CD8-positive, alpha-beta memory T cell (primary cell): Measurements from ENCODE around the gene GAS2. TPM values are rescaled to one million over a fixed set of nuclear protein-coding genes. Genes with fewer than 3 reads are reported as not detected.
A peak's percentile ranks its signal among the peaks of the same experiment; 100 is the strongest.

Experiments
- CTCF ChIA-PET: fragments of 350-600 bp; sonication (Branson Sonifier 250); formaldehyde crosslinking; loops from one replicate; lab custom pipeline; 2021; ENCODE audit warnings: antibody characterized with exemption; lab: Charles Lee
- POLR2A ChIA-PET: fragments of 350-600 bp; sonication (Branson Sonifier 250); formaldehyde crosslinking; loops from one replicate; lab custom pipeline; 2021; ENCODE audit warnings: antibody characterized with exemption; lab: Charles Lee
- DNase-seq, 5 donors: peaks; one replicate each; pipeline versions ENCODE4 v3.0.0 to v3.0.0-alpha.2; 2020 to 2022; ENCODE audit warnings: mixed read lengths in 1 of 5
- H3K27ac ChIP-seq: one replicate; pipeline ENCODE4 v1.7.0; 2013; ENCODE audit warnings: low read depth, mild to moderate bottlenecking, low read length, moderate library complexity
- H3K27me3 ChIP-seq: 2 replicates; pipeline ENCODE4 v1.7.0; 2013; ENCODE audit warnings: low read length, mild to moderate bottlenecking; ENCODE audit not compliant: insufficient read depth, poor library complexity, severe bottlenecking
- H3K36me3 ChIP-seq: 2 replicates; pipeline ENCODE4 v1.7.0; 2013; ENCODE audit warnings: mild to moderate bottlenecking, low read length, moderate library complexity; ENCODE audit not compliant: insufficient read depth
- H3K4me1 ChIP-seq: 2 replicates; pipeline ENCODE4 v1.7.0; 2013; ENCODE audit warnings: mild to moderate bottlenecking, low read length, moderate library complexity; ENCODE audit not compliant: insufficient read depth
- H3K4me3 ChIP-seq: 2 replicates; pipeline ENCODE4 v1.7.0; 2013; ENCODE audit warnings: mild to moderate bottlenecking, low read length
- H3K9me3 ChIP-seq: 2 replicates; pipeline ENCODE4 v1.7.0; 2013; ENCODE audit warnings: mild to moderate bottlenecking, low read length
- H3K27ac Mint-ChIP-seq, 8 donors: one replicate each; pipeline ENCODE4 v1.8.0; 2020 to 2021; ENCODE audit warnings: mixed read lengths in 8 of 8, mild to moderate bottlenecking in 6 of 8, inconsistent platforms in 3 of 8, moderate library complexity in 3 of 8
- H3K27me3 Mint-ChIP-seq, 2 donors: one replicate each; pipeline ENCODE4 v1.8.0; 2020 to 2021; ENCODE audit warnings: mixed read lengths in 2 of 2, mild to moderate bottlenecking in 1 of 2, moderate library complexity in 1 of 2
- H3K36me3 Mint-ChIP-seq, 3 donors: one replicate each; pipeline ENCODE4 v1.8.0; 2020 to 2021; ENCODE audit warnings: mixed read lengths in 3 of 3, inconsistent platforms in 1 of 3, mild to moderate bottlenecking in 1 of 3
- H3K4me1 Mint-ChIP-seq, 3 donors: one replicate each; pipeline ENCODE4 v1.8.0; 2020 to 2021; ENCODE audit warnings: mixed read lengths in 3 of 3, inconsistent platforms in 1 of 3, mild to moderate bottlenecking in 1 of 3
- H3K4me3 Mint-ChIP-seq, 7 donors: one replicate each; pipeline ENCODE4 v1.8.0; 2020 to 2021; ENCODE audit warnings: mixed read lengths in 7 of 7, mild to moderate bottlenecking in 6 of 7, moderate library complexity in 4 of 7, inconsistent platforms in 2 of 7
- H3K9me3 Mint-ChIP-seq, 5 donors: one replicate each; pipeline ENCODE4 v1.8.0; 2020 to 2022; ENCODE audit warnings: mixed read lengths in 5 of 5, mild to moderate bottlenecking in 3 of 5, moderate library complexity in 2 of 5, inconsistent platforms in 1 of 5
- polyA plus RNA-seq: library from polyadenylated mRNA; unstranded; fragments of 300-500 nt; fragmentation: Illumina TruSeq; gene quantifications from one replicate; pipeline ENCODE4 v1.2.3, GENCODE V29; 2021
- total RNA-seq, 2 experiments: library from RNA; stranded (reverse); gene quantifications; one replicate each; pipeline ENCODE4 v1.2.3, GENCODE V29; 2021

GAS2 gene
- total and polyA plus RNA-seq, 3 experiments from 2014 or later: 1.7 to 3.5 (median 2.7) TPM

- no peaks in the 10 kb centered on the region for H3K27me3 ChIP-seq
- H3K36me3 ChIP-seq: no peaks in the 10 kb centered on the region
- ChIA-PET CTCF (no interaction called here), POLR2A (no interaction called here)
- no peak for DNase-seq
- H3K27ac Mint-ChIP-seq: no peak overlapping the region
- no peak overlapping the region for H3K27ac ChIP-seq
- H3K4me1 Mint-ChIP-seq: no peaks in the 10 kb centered on the region
- no peaks in the 10 kb centered on the region for H3K4me1 ChIP-seq
- H3K4me3 Mint-ChIP-seq: no peak overlapping the region
- no peaks in the 10 kb centered on the region for H3K9me3 Mint-ChIP-seq
- peaks cover 6 to 28% of the 10 kb centered on the region in 2 donors for H3K27me3 Mint-ChIP-seq
- H3K36me3 Mint-ChIP-seq: no peaks in the 10 kb centered on the region
- no peak overlapping the region for H3K4me3 ChIP-seq
- H3K9me3 ChIP-seq: no peaks in the 10 kb centered on the region
Observed at GRCh38 chr11:22680628-22681027, 14.2 kb downstream of the GAS2 start.

DNA sequence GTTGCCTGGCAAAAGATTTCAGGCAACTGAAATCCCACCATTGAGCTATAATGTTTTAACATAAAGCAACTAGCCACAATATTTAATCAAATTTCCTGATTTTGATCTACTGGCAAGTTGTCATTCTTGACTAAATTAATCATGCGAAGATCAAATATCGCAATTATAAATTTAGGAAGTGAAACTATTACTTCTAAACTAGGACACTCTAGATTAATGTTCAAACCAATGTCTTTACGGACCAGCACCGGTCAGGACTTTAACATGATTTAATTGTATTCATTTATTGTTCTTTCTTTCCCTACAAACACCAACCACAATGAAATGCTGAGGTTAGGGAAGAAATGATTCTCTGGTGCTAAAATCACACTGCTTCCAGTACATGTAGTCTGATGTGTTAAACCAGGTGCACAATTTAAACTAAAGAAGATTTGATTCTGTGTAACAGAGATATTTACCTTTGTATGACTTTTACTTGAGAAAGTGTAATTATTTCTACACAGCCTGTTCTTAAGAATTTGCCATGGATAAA, 14.9 kb downstream of the GAS2 start:
- H3K4me3 Mint-ChIP-seq: no peak overlapping the region
- H3K27me3 ChIP-seq: no peaks in the 10 kb centered on the region
- no peak for DNase-seq
- no peak overlapping the region for H3K4me3 ChIP-seq
- no peak overlapping the region for H3K27ac ChIP-seq
- no peaks in the 10 kb centered on the region for H3K4me1 ChIP-seq
- H3K36me3 ChIP-seq: no peaks in the 10 kb centered on the region
- ChIA-PET POLR2A (no interaction called here), CTCF (no interaction called here)
- H3K9me3 ChIP-seq: no peaks in the 10 kb centered on the region
- H3K36me3 Mint-ChIP-seq: no peaks in the 10 kb centered on the region
- H3K9me3 Mint-ChIP-seq: no peaks in the 10 kb centered on the region
- H3K4me1 Mint-ChIP-seq: no peaks in the 10 kb centered on the region
- peaks cover 3 to 24% of the 10 kb centered on the region in 2 donors for H3K27me3 Mint-ChIP-seq
- H3K27ac Mint-ChIP-seq: no peak overlapping the region

GRCh38 chr11:22684082-22684481, 17.7 kb downstream of the GAS2 start:
- no peaks in the 10 kb centered on the region for H3K4me1 Mint-ChIP-seq
- peaks cover 2 to 15% of the 10 kb centered on the region in 2 donors for H3K27me3 Mint-ChIP-seq
- no peak overlapping the region for H3K27ac Mint-ChIP-seq
- Histone ChIP-seq H3K4me3 (no peak overlapping the region), H3K36me3 (no peaks in the 10 kb centered on the region), H3K4me1 (no peaks in the 10 kb centered on the region), H3K27ac (no peak overlapping the region), H3K27me3 (no peaks in the 10 kb centered on the region), H3K9me3 (no peaks in the 10 kb centered on the region)
- no peak overlapping the region for H3K4me3 Mint-ChIP-seq
- H3K36me3 Mint-ChIP-seq: no peaks in the 10 kb centered on the region
- H3K9me3 Mint-ChIP-seq: no peaks in the 10 kb centered on the region
- ChIA-PET POLR2A (no interaction called here), CTCF (no interaction called here)
- no peak for DNase-seq

- DNase-seq: no peak
- no peaks in the 10 kb centered on the region for H3K9me3 Mint-ChIP-seq
- no peak overlapping the region for H3K27ac Mint-ChIP-seq
- no peaks in the 10 kb centered on the region for H3K36me3 Mint-ChIP-seq
- Histone ChIP-seq H3K4me3 (no peak overlapping the region), H3K27me3 (no peaks in the 10 kb centered on the region), H3K4me1 (no peaks in the 10 kb centered on the region), H3K36me3 (no peaks in the 10 kb centered on the region), H3K9me3 (no peaks in the 10 kb centered on the region), H3K27ac (no peak overlapping the region)
- peaks cover 2 to 11% of the 10 kb centered on the region in 2 donors for H3K27me3 Mint-ChIP-seq
- H3K4me1 Mint-ChIP-seq: peaks cover 0 to under 1% (median 0%) of the 10 kb centered on the region in 3 donors
- CTCF ChIA-PET: no interaction called here
- POLR2A ChIA-PET: no interaction called here
- H3K4me3 Mint-ChIP-seq: no peak overlapping the region
Observed at GRCh38 chr11:22685111-22685510, 18.7 kb downstream of the GAS2 start.

GRCh38 chr11:22688914-22689313, 22.5 kb downstream of the GAS2 start:
- Mint-ChIP-seq H3K4me1 (peaks cover 4 to 11% (median 7%) of the 10 kb centered on the region in 3 donors), H3K9me3 (no peaks in the 10 kb centered on the region), H3K36me3 (no peaks in the 10 kb centered on the region), H3K27ac (no peak overlapping the region), H3K4me3 (no peak overlapping the region), H3K27me3 (peaks cover 4% of the 10 kb centered on the region in 2 donors)
- no peak overlapping the region for H3K27ac ChIP-seq
- POLR2A ChIA-PET: no interaction called here
- H3K9me3 ChIP-seq: no peaks in the 10 kb centered on the region
- CTCF ChIA-PET: no interaction called here
- H3K27me3 ChIP-seq: no peaks in the 10 kb centered on the region
- no peak for DNase-seq
- H3K4me1 ChIP-seq: peaks cover 5% of the 10 kb centered on the region
- no peak overlapping the region for H3K4me3 ChIP-seq
- no peaks in the 10 kb centered on the region for H3K36me3 ChIP-seq

DNA sequence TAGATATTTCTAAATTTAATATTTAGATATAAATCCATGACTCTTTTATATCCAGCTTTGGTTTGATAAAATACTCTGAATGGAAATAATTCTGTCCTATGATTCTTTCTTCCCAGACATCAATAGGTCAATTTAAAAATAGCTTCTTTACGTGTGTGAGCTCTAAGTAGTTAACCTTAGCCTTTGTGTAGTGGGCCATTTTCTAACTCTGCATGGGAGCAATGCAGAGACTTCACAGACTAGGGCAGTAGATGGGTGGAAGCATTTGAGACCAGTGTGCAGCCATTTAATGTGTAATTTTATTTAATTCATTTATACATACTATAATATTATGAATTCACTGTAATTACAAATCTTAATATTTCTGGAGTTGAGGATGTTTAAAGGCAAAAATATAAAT, 23.8 kb downstream of the GAS2 start:
- Mint-ChIP-seq H3K27me3 (peaks cover 0 to 2% of the 10 kb centered on the region in 2 donors), H3K4me3 (no peak overlapping the region), H3K9me3 (no peaks in the 10 kb centered on the region), H3K4me1 (peaks cover 4 to 11% (median 7%) of the 10 kb centered on the region in 3 donors), H3K36me3 (no peaks in the 10 kb centered on the region), H3K27ac (no peak overlapping the region)
- ChIA-PET POLR2A (interaction anchor here (0.6 kb wide), 1 partner anchor 39 kb away, joined by 3 read pairs; no protein-coding TSS in a partner anchor), CTCF (no interaction called here)
- Histone ChIP-seq H3K36me3 (no peaks in the 10 kb centered on the region), H3K4me3 (no peak overlapping the region), H3K27ac (no peak overlapping the region), H3K27me3 (no peaks in the 10 kb centered on the region), H3K9me3 (no peaks in the 10 kb centered on the region), H3K4me1 (peaks cover 5% of the 10 kb centered on the region)
- no peak for DNase-seq

DNA sequence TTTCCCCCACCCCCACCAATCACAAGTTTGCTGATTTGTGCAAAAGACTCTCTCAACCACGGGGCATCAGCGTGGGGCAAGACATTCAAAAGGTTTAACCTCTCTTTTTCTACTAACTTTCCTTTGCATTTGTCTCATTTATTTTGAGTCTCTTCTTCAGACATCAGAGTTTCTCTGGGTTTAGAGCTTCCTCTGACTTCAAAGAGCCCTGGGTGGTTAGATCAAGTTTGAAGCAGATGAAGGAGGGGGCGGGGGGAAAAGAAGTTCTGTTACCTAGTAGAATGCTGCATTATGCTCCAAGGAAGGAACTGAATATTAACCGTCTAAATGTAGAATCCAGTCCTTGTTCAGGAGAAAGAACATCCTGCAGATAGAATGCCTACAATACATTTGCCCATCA, 24.5 kb downstream of the GAS2 start:
- Mint-ChIP-seq H3K36me3 (no peaks in the 10 kb centered on the region), H3K4me1 (peaks cover 4 to 11% (median 7%) of the 10 kb centered on the region in 3 donors)

GRCh38 chr11:22699388-22699787, 33.0 kb downstream of the GAS2 start:
- H3K27me3 ChIP-seq: no peaks in the 10 kb centered on the region
- H3K4me1 ChIP-seq: no peaks in the 10 kb centered on the region
- Mint-ChIP-seq H3K4me1 (no peaks in the 10 kb centered on the region), H3K27me3 (peaks cover 1 to 4% of the 10 kb centered on the region in 2 donors), H3K4me3 (no peak overlapping the region), H3K36me3 (no peaks in the 10 kb centered on the region), H3K27ac (no peak overlapping the region), H3K9me3 (peaks cover 0 to 2% (median 0%) of the 10 kb centered on the region in 5 donors)
- no peaks in the 10 kb centered on the region for H3K9me3 ChIP-seq
- no peak overlapping the region for H3K4me3 ChIP-seq
- ChIA-PET CTCF (no interaction called here), POLR2A (no interaction called here)
- H3K27ac ChIP-seq: no peak overlapping the region
- no peaks in the 10 kb centered on the region for H3K36me3 ChIP-seq
- DNase-seq: no peak

More for the DNA sequence above, 24.5 kb downstream of the GAS2 start:
- no peaks in the 10 kb centered on the region for H3K27me3 ChIP-seq
- DNase-seq: peak in 1 of 5 donors; percentile 52
- H3K9me3 ChIP-seq: no peaks in the 10 kb centered on the region
- H3K4me1 ChIP-seq: peaks cover 5% of the 10 kb centered on the region
- Mint-ChIP-seq H3K27me3 (peaks cover 0 to 2% of the 10 kb centered on the region in 2 donors), H3K27ac (peak overlapping the region in 1 of 8 donors; percentile 30), H3K4me3 (peak overlapping the region in 2 of 7 donors; percentile 32 to 35), H3K9me3 (no peaks in the 10 kb centered on the region)
- CTCF ChIA-PET: no interaction called here
- no peaks in the 10 kb centered on the region for H3K36me3 ChIP-seq
- peak overlapping the region; percentile 33 for H3K4me3 ChIP-seq
- H3K27ac ChIP-seq: no peak overlapping the region
- POLR2A ChIA-PET: interaction anchor here (0.6 kb wide), 1 partner anchor 39 kb away, joined by 3 read pairs; no protein-coding TSS in a partner anchor
